Measurements from ENCODE around the gene CLCN1.

DNA sequence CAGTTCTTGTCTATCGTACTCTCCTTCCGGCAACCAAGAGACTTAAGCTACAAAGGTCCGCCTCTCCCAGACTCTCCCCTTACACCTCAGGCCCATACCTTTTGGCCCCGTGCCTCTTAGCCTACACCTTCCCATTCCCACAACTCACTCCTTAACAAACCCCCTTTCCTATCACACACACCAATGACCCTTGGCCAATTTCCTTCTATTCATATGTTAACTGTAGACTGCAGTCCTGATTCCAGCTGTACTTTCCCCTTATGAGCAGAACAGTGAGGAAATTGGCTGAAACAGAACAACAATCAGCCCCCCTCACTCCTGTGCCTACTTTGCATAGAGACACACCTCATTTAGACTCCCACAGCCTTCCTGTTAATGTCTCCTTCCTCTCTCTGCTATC lies 32.5 kb upstream of the CLCN1 start:
- TF ChIP-seq POLR2A (IDR thresholded peaks at IDR 0.05; ENCODE audit: low read depth, low read length) (no peak), USF2 (IDR thresholded peaks at IDR 0.05; ENCODE audit: low read depth, low read length) (no peak), RAD21 (IDR thresholded peaks at IDR 0.05; ENCODE audit: low read length) (no peak), BHLHE40 (IDR thresholded peaks at IDR 0.05; ENCODE audit: low read depth, low read length) (no peak), MXI1 (IDR thresholded peaks at IDR 0.05; ENCODE audit: borderline replicate concordance, low read depth, low read length) (no peak), CHD1 (IDR thresholded peaks at IDR 0.05; ENCODE audit: low read depth, low read length) (no peak), RCOR1 (IDR thresholded peaks at IDR 0.05; ENCODE audit: insufficient replicate concordance, low read length) (no peak), FOS (IDR thresholded peaks at IDR 0.05; ENCODE audit: low read depth, low read length) (no peak), CEBPB (IDR thresholded peaks at IDR 0.05; ENCODE audit: low read depth, low read length) (no peak), MAFK (IDR thresholded peaks at IDR 0.05; ENCODE audit: low read depth, low read length) (no peak), NFE2L2 (IDR thresholded peaks at IDR 0.05; ENCODE audit: low read depth, low read length) (no peak), RFX5 (IDR thresholded peaks at IDR 0.05; ENCODE audit: low read depth, low read length) (no peak)
- TF ChIP-seq, protein P1, sequence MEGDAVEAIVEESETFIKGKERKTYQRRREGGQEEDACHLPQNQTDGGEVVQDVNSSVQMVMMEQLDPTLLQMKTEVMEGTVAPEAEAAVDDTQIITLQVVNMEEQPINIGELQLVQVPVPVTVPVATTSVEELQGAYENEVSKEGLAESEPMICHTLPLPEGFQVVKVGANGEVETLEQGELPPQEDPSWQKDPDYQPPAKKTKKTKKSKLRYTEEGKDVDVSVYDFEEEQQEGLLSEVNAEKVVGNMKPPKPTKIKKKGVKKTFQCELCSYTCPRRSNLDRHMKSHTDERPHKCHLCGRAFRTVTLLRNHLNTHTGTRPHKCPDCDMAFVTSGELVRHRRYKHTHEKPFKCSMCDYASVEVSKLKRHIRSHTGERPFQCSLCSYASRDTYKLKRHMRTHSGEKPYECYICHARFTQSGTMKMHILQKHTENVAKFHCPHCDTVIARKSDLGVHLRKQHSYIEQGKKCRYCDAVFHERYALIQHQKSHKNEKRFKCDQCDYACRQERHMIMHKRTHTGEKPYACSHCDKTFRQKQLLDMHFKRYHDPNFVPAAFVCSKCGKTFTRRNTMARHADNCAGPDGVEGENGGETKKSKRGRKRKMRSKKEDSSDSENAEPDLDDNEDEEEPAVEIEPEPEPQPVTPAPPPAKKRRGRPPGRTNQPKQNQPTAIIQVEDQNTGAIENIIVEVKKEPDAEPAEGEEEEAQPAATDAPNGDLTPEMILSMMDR (conservative IDR thresholded peaks at IDR 0.05; ENCODE audit: low read depth, low read length) = no peak
- TF ChIP-seq, protein P2, sequence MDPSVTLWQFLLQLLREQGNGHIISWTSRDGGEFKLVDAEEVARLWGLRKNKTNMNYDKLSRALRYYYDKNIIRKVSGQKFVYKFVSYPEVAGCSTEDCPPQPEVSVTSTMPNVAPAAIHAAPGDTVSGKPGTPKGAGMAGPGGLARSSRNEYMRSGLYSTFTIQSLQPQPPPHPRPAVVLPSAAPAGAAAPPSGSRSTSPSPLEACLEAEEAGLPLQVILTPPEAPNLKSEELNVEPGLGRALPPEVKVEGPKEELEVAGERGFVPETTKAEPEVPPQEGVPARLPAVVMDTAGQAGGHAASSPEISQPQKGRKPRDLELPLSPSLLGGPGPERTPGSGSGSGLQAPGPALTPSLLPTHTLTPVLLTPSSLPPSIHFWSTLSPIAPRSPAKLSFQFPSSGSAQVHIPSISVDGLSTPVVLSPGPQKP (IDR thresholded peaks at IDR 0.05; ENCODE audit: borderline replicate concordance, low read depth, low read length) = no peak

Measured in IMR-90 (cell line).